Panc1 (cell line): ENCODE results near the gene NUP153. TPM values are rescaled to one million over a fixed set of nuclear protein-coding genes. Genes with fewer than 3 reads are reported as not detected.

Experiments
- ATAC-seq: fragments of 200-7000 bp; cut with Tn5 transposase; 2 replicates; pipeline ENCODE4 v1.9.1; 2020; ENCODE audit warnings: mild to moderate bottlenecking, moderate library complexity
- BruUV-seq: library from RNA; stranded (reverse); fragments of 400-500 nt; replicated peaks from 2 replicates; lab custom pipeline; 2021; lab: Mats Ljungman, UMichigan
- CTCF ChIA-PET: fragments of 300-600 bp; sonication (Branson Sonifier 250); formaldehyde crosslinking; loops from one replicate; lab custom pipeline; 2022; ENCODE audit warnings: antibody characterized with exemption; lab: Charles Lee
- POLR2A ChIA-PET: fragments of 300-600 bp; sonication (Branson Sonifier 250); formaldehyde crosslinking; loops from one replicate; lab custom pipeline; 2022; ENCODE audit warnings: antibody characterized with exemption; lab: Charles Lee
- DNase-seq: peaks from one replicate; pipeline ENCODE4 v3.0.0-alpha.2; 2010; ENCODE audit warnings: low read depth, low spot score
- H3K27ac ChIP-seq: 2 replicates; pipeline ENCODE4 v1.5.1; 2011; ENCODE audit warnings: mild to moderate bottlenecking, low read length, inconsistent platforms
- H3K27me3 ChIP-seq: fragments of 200-500 bp; sonication (Bioruptor generic); 2 replicates; pipeline ENCODE4 v1.6.0; 2014; ENCODE audit warnings: low read length, inconsistent platforms; ENCODE audit not compliant: control insufficient read depth, insufficient read depth
- H3K36me3 ChIP-seq: fragments of 200-500 bp; sonication (Bioruptor generic); 2 replicates; pipeline ENCODE4 v1.5.1; 2014; ENCODE audit warnings: inconsistent platforms, mild to moderate bottlenecking, low read length, moderate library complexity; ENCODE audit not compliant: control insufficient read depth, insufficient read depth
- H3K4me1 ChIP-seq: 2 replicates; pipeline ENCODE4 v1.5.1; 2011; ENCODE audit warnings: inconsistent platforms, mild to moderate bottlenecking, low read length, moderate library complexity; ENCODE audit not compliant: control insufficient read depth, insufficient read depth
- H3K4me3 ChIP-seq, 2 experiments: 2 replicates each; pipeline ENCODE4 v1.5.1; 2011 to 2012; ENCODE audit warnings: low read depth in 2 of 2, low read length in 2 of 2, mild to moderate bottlenecking in 2 of 2, inconsistent platforms in 1 of 2, moderate library complexity in 1 of 2
- H3K9me3 ChIP-seq: fragments of 200-500 bp; sonication (Bioruptor generic); 2 replicates; pipeline ENCODE4 v1.5.1; 2014; ENCODE audit warnings: low read depth, mild to moderate bottlenecking, inconsistent platforms, low read length, moderate library complexity; ENCODE audit not compliant: control insufficient read depth, insufficient read depth
- CTCF ChIP-seq: fragments of 450-650 bp; IDR thresholded peaks from 2 replicates; pipeline ENCODE4 v1.5.1; 2017; ENCODE audit warnings: mild to moderate bottlenecking
- POLR2AphosphoS5 ChIP-seq: IDR thresholded peaks from 2 replicates; pipeline ENCODE4 v1.6.1; 2012; ENCODE audit warnings: mild to moderate bottlenecking, low read depth, low read length, moderate library complexity
- REST ChIP-seq, 2 experiments: IDR thresholded peaks; 2 replicates each; pipeline ENCODE4 v1.6.1; 2011 to 2012; ENCODE audit warnings: low read depth in 2 of 2, control low read depth in 1 of 2, low read length in 1 of 2, mild to moderate bottlenecking in 1 of 2, moderate library complexity in 1 of 2; ENCODE audit not compliant: insufficient read depth in 1 of 2
- SIN3A ChIP-seq: IDR thresholded peaks from 2 replicates; pipeline ENCODE4 v1.6.1; 2012; ENCODE audit warnings: low read depth, mild to moderate bottlenecking, low read length, moderate library complexity, borderline replicate concordance; ENCODE audit not compliant: insufficient read depth
- TCF7L2 ChIP-seq: IDR thresholded peaks from 2 replicates; pipeline ENCODE4 v1.6.1; 2011; ENCODE audit warnings: mild to moderate bottlenecking, low read depth, low read length, inconsistent platforms
- in situ Hi-C: cut with HindIII; loops from 2 replicates; pipeline ENCODE4 v1.10.0; 2016; ENCODE audit warnings: low sequenced_read_pairs, low pct_unique_long_range_greater_than_20kb
- intact Hi-C: fragments of 100-400 bp; cut with micrococcal nuclease; formaldehyde crosslinking; loops from one replicate; pipeline ENCODE4 v1.10.0; 2022; ENCODE audit not compliant: unreplicated experiment
- total RNA-seq: library from RNA; stranded (reverse); gene quantifications from one replicate; pipeline ENCODE4 v1.2.1, GENCODE V29; 2021; ENCODE audit not compliant: unreplicated experiment

The NUP153 gene
- total RNA-seq, 1 experiment from 2014 or later = 62.0 TPM

- no peak overlapping the region for H3K27ac ChIP-seq
- no peaks in the 10 kb centered on the region for H3K36me3 ChIP-seq
- ChIA-PET POLR2A (no interaction called here), CTCF (no interaction called here)
- TF ChIP-seq REST (IDR thresholded peaks at IDR 0.05; ENCODE audit: insufficient read depth in 1 of 2, low read depth in 2 of 2, low read length in 1 of 2) = no peak
- no peak for TF ChIP-seq SIN3A
- no peak for TF ChIP-seq POLR2AphosphoS5
- TF ChIP-seq CTCF = no peak
- no peak for TF ChIP-seq TCF7L2
- H3K9me3 ChIP-seq = no peaks in the 10 kb centered on the region
- no TSS peak for BruUV-seq
- intact Hi-C loops (no loop called here), in situ Hi-C loops (no loop called here)
- H3K27me3 ChIP-seq = no peaks in the 10 kb centered on the region
- ATAC-seq (no peak), DNase-seq (no peak)
- no peaks in the 10 kb centered on the region for H3K4me1 ChIP-seq
- H3K4me3 ChIP-seq = no peak overlapping the region
Measured at GRCh38 chr6:17730078-17730704, 23.5 kb upstream of the NUP153 start.

- no peak for ATAC-seq
- Histone ChIP-seq H3K27ac (no peak overlapping the region), H3K27me3 (no peaks in the 10 kb centered on the region), H3K9me3 (no peaks in the 10 kb centered on the region), H3K4me3 (no peak overlapping the region), H3K36me3 (no peaks in the 10 kb centered on the region), H3K4me1 (no peaks in the 10 kb centered on the region)
- no TSS peak for BruUV-seq
- CTCF ChIA-PET = no interaction called here
- POLR2A ChIA-PET = no interaction called here
- in situ Hi-C loops = no loop called here
- TF ChIP-seq TCF7L2 = no peak
- TF ChIP-seq REST (IDR thresholded peaks at IDR 0.05; ENCODE audit: insufficient read depth in 1 of 2, low read depth in 2 of 2, low read length in 1 of 2) = no peak
- no peak for TF ChIP-seq POLR2AphosphoS5
- TF ChIP-seq CTCF = no peak
- no peak for TF ChIP-seq SIN3A
- intact Hi-C loops = no loop called here
- DNase-seq = no peak
Measured at GRCh38 chr6:17729223-17730077, 22.7 kb upstream of the NUP153 start.
